SK-N-SH treated with all-trans-retinoic acid at 6 μM for 48 hours (cell line): ENCODE data around the gene CSGALNACT2.
A peak's percentile ranks its signal among the peaks of the same experiment; 100 is the strongest.

Experiments used
- ATAC-seq: fragments of 200-7000 bp; cut with Tn5 transposase; 3 replicates; pipeline ENCODE4 v1.9.1; 2020; ENCODE audit warnings: mild to moderate bottlenecking, moderate library complexity
- ARNTL ChIP-seq: fragments of 450-650 bp; formaldehyde crosslinking; IDR thresholded peaks from 2 replicates; pipeline ENCODE4 v1.5.0; 2020; ENCODE audit warnings: low read depth, mild to moderate bottlenecking, moderate library complexity, borderline replicate concordance
- BACH2 ChIP-seq: fragments of 250-450 bp; sonication (Bioruptor Pico); IDR thresholded peaks from 2 replicates; pipeline ENCODE4 v1.9.0; 2021; ENCODE audit warnings: mild to moderate bottlenecking, borderline replicate concordance
- CSDC2 ChIP-seq: fragments of 250-450 bp; sonication (Bioruptor Pico); IDR thresholded peaks from 2 replicates; pipeline ENCODE4 v1.5.0; 2020; ENCODE audit warnings: mild to moderate bottlenecking, moderate library complexity
- ESRRG ChIP-seq: fragments of 250-450 bp; sonication (Bioruptor Pico); IDR thresholded peaks from 2 replicates; pipeline ENCODE4 v1.6.1; 2021; ENCODE audit warnings: mild to moderate bottlenecking
- OSR1 ChIP-seq: fragments of 250-450 bp; sonication (Bioruptor Pico); IDR thresholded peaks from 2 replicates; pipeline ENCODE4 v1.8.0; 2022; ENCODE audit warnings: moderate library complexity, mild to moderate bottlenecking, inconsistent platforms
- PPARA ChIP-seq: fragments of 250-450 bp; sonication (Bioruptor Pico); IDR thresholded peaks from 2 replicates; pipeline ENCODE4 v1.5.0; 2020; ENCODE audit warnings: mild to moderate bottlenecking, borderline replicate concordance
- RARB ChIP-seq: fragments of 250-450 bp; sonication (Bioruptor Pico); IDR thresholded peaks from 2 replicates; pipeline ENCODE4 v1.8.0; 2021; ENCODE audit warnings: mild to moderate bottlenecking, moderate library complexity
- SNAI2 ChIP-seq: fragments of 250-450 bp; sonication (Bioruptor Pico); IDR thresholded peaks from 2 replicates; pipeline ENCODE4 v1.5.0; 2020; ENCODE audit warnings: mild to moderate bottlenecking, moderate library complexity
- TCF4 ChIP-seq: fragments of 250-450 bp; sonication (Bioruptor Pico); IDR thresholded peaks from 2 replicates; pipeline ENCODE4 v1.8.0; 2021; ENCODE audit warnings: mild to moderate bottlenecking, moderate library complexity, borderline replicate concordance
- TOX ChIP-seq: fragments of 250-450 bp; sonication (Bioruptor Pico); IDR thresholded peaks from 2 replicates; pipeline ENCODE4 v1.8.0; 2021; ENCODE audit warnings: mild to moderate bottlenecking, moderate library complexity, borderline replicate concordance
- ZFP3 ChIP-seq: fragments of 250-450 bp; sonication (Bioruptor Pico); IDR thresholded peaks from 2 replicates; pipeline ENCODE4 v1.5.0; 2020; ENCODE audit warnings: mild to moderate bottlenecking, moderate library complexity
- ZFP30 ChIP-seq: fragments of 450-650 bp; formaldehyde crosslinking; IDR thresholded peaks from 2 replicates; pipeline ENCODE4 v1.5.0; 2022; ENCODE audit warnings: mild to moderate bottlenecking, moderate library complexity
- ZNF70 ChIP-seq: fragments of 450-650 bp; formaldehyde crosslinking; IDR thresholded peaks from 2 replicates; pipeline ENCODE4 v1.5.0; 2020; ENCODE audit warnings: mild to moderate bottlenecking, moderate library complexity
- ZNF8 ChIP-seq: fragments of 450-650 bp; formaldehyde crosslinking; IDR thresholded peaks from 2 replicates; pipeline ENCODE4 v1.5.0; 2020; ENCODE audit warnings: mild to moderate bottlenecking, moderate library complexity
- TF ChIP-seq, protein P1 (sequence below): fragments of 250-450 bp; sonication (Bioruptor Pico); IDR thresholded peaks from 2 replicates; pipeline ENCODE4 v1.5.1; 2020; ENCODE audit warnings: low read depth, mild to moderate bottlenecking, moderate library complexity
- TF ChIP-seq, protein P2 (sequence below): fragments of 250-450 bp; sonication (Bioruptor Pico); IDR thresholded peaks from 2 replicates; pipeline ENCODE4 v1.5.1; 2021; ENCODE audit warnings: mild to moderate bottlenecking, moderate library complexity
- TF ChIP-seq, protein P3 (sequence below): fragments of 250-450 bp; sonication (Bioruptor Pico); IDR thresholded peaks from 2 replicates; pipeline ENCODE4 v1.8.0; 2020; ENCODE audit warnings: mild to moderate bottlenecking, moderate library complexity, borderline replicate concordance
- TF ChIP-seq, protein P4 (sequence below): fragments of 250-450 bp; sonication (Bioruptor Pico); IDR thresholded peaks from 2 replicates; pipeline ENCODE4 v1.5.0; 2020; ENCODE audit warnings: mild to moderate bottlenecking, moderate library complexity

Gene CSGALNACT2

DNA sequence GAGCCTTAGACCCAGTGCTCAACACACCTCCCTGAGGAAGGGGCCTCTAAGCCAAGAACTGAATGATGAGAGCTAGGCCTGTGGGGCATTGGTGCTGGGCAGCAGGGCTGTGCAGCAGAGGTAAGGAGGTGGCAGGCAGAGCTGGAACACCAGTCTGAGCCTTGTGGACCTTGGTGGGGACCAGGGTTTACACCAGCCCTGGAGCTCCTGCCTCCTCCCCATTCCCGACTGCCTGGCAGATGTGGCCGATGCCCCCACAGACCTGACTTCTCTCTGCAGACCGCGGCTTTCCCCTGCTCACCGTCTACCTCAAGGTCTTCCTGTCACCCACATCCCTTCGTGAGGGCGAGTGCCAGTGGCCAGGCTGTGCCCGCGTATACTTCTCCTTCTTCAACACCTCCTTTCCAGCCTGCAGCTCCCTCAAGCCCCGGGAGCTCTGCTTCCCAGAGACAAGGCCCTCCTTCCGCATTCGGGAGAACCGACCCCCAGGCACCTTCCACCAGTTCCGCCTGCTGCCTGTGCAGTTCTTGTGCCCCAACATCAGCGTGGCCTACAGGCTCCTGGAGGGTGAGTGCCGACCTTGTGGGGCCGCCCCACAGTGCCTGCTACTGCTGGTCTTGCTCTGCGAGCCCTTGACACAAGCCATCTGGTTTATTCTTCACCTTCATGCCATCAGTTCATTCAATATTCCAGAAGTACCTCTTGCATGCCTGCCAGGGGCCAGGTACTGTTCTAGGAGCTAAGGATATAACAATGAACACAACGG is 36.0 kb upstream of the CSGALNACT2 start:
- ATAC-seq: no peak
- TF ChIP-seq ZNF8 (CRISPR knock-in tag): no peak
- TF ChIP-seq ZFP3 (CRISPR knock-in tag): no peak
- TF ChIP-seq TCF4 (CRISPR knock-in tag): no peak
- no peak for TF ChIP-seq RARB (CRISPR knock-in tag)
- TF ChIP-seq, protein P1, sequence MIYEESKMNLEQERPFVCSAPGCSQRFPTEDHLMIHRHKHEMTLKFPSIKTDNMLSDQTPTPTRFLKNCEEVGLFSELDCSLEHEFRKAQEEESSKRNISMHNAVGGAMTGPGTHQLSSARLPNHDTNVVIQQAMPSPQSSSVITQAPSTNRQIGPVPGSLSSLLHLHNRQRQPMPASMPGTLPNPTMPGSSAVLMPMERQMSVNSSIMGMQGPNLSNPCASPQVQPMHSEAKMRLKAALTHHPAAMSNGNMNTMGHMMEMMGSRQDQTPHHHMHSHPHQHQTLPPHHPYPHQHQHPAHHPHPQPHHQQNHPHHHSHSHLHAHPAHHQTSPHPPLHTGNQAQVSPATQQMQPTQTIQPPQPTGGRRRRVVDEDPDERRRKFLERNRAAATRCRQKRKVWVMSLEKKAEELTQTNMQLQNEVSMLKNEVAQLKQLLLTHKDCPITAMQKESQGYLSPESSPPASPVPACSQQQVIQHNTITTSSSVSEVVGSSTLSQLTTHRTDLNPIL (CRISPR knock-in tag): no peak
- TF ChIP-seq, protein P2, sequence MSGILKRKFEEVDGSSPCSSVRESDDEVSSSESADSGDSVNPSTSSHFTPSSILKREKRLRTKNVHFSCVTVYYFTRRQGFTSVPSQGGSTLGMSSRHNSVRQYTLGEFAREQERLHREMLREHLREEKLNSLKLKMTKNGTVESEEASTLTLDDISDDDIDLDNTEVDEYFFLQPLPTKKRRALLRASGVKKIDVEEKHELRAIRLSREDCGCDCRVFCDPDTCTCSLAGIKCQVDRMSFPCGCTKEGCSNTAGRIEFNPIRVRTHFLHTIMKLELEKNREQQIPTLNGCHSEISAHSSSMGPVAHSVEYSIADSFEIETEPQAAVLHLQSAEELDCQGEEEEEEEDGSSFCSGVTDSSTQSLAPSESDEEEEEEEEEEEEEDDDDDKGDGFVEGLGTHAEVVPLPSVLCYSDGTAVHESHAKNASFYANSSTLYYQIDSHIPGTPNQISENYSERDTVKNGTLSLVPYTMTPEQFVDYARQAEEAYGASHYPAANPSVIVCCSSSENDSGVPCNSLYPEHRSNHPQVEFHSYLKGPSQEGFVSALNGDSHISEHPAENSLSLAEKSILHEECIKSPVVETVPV (CRISPR knock-in tag): no peak

DNA sequence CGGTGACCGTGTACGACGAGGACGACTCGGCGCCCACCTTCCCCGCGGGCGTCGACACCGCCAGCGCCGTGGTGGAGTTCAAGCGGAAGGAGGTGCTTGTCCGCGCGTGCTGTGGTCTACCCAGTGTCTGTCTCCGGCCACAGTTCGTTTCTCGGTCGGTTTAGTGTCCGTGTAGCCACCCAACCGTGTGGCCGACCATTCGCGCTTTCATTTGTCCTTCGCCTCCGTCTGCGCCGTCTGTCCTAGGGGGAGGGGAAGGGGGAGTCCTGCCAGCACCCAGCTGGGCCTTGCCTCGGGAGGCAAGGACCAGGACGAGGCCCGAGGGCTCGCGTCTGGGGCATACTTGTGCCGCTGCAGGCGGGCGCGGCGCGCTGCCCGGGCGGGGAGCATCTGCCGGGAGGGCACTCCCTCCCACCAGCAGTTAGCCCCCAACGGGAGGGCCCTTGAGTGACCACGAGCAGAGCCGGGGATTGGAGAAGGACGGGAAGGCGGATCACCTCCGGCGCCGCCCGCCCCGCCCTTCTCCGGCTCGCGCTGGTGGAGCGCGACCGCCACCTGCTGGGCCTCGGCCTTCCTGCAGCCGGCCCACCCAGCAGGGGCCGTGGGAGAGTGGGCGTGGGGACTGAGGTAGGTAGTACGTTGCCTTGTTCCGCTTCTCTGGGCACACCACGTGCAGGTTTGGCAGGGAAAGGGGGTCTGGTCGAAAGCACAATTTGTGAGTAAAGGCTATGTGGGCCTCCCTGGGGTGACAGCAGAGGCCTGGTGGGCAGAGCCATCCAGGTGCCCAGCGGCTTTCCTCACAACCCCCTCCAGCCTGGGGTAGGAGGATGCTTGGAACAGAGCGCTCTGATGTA is 32.9 kb upstream of the CSGALNACT2 start:
- no peak for TF ChIP-seq SNAI2
- TF ChIP-seq, protein P2 (CRISPR knock-in tag): 0 out of 2 replicates have a peak, but pooled peaks have one; percentile 9
- ATAC-seq: peak; percentile 95

DNA sequence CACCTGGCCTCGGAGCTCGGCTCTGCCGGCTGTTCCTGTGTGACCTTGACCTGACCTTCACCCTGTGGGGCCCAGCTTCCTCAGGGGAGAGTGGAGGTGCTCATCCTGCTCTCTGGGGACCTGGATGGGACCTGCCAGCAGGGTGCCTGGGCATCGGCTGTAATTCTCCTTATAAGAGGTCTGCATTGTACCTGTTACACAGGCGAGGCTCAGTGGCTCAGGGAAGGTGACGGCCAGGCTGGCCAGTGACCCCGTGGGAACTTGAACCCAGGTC is 32.4 kb upstream of the CSGALNACT2 start:
- TF ChIP-seq, protein P3, sequence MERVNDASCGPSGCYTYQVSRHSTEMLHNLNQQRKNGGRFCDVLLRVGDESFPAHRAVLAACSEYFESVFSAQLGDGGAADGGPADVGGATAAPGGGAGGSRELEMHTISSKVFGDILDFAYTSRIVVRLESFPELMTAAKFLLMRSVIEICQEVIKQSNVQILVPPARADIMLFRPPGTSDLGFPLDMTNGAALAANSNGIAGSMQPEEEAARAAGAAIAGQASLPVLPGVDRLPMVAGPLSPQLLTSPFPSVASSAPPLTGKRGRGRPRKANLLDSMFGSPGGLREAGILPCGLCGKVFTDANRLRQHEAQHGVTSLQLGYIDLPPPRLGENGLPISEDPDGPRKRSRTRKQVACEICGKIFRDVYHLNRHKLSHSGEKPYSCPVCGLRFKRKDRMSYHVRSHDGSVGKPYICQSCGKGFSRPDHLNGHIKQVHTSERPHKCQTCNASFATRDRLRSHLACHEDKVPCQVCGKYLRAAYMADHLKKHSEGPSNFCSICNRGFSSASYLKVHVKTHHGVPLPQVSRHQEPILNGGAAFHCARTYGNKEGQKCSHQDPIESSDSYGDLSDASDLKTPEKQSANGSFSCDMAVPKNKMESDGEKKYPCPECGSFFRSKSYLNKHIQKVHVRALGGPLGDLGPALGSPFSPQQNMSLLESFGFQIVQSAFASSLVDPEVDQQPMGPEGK: no peak
- TF ChIP-seq PPARA (CRISPR knock-in tag) (no peak), OSR1 (CRISPR knock-in tag) (no peak), CSDC2 (CRISPR knock-in tag) (no peak), TOX (no peak), BACH2 (no peak), ESRRG (CRISPR knock-in tag) (no peak), ZNF70 (no peak), ZFP30 (CRISPR knock-in tag) (no peak), ARNTL (no peak)
- TF ChIP-seq, protein P4, sequence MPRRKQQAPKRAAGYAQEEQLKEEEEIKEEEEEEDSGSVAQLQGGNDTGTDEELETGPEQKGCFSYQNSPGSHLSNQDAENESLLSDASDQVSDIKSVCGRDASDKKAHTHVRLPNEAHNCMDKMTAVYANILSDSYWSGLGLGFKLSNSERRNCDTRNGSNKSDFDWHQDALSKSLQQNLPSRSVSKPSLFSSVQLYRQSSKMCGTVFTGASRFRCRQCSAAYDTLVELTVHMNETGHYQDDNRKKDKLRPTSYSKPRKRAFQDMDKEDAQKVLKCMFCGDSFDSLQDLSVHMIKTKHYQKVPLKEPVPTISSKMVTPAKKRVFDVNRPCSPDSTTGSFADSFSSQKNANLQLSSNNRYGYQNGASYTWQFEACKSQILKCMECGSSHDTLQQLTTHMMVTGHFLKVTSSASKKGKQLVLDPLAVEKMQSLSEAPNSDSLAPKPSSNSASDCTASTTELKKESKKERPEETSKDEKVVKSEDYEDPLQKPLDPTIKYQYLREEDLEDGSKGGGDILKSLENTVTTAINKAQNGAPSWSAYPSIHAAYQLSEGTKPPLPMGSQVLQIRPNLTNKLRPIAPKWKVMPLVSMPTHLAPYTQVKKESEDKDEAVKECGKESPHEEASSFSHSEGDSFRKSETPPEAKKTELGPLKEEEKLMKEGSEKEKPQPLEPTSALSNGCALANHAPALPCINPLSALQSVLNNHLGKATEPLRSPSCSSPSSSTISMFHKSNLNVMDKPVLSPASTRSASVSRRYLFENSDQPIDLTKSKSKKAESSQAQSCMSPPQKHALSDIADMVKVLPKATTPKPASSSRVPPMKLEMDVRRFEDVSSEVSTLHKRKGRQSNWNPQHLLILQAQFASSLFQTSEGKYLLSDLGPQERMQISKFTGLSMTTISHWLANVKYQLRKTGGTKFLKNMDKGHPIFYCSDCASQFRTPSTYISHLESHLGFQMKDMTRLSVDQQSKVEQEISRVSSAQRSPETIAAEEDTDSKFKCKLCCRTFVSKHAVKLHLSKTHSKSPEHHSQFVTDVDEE: no peak
- no peak for ATAC-seq
